ENCODE results near the gene STN1.

DNA sequence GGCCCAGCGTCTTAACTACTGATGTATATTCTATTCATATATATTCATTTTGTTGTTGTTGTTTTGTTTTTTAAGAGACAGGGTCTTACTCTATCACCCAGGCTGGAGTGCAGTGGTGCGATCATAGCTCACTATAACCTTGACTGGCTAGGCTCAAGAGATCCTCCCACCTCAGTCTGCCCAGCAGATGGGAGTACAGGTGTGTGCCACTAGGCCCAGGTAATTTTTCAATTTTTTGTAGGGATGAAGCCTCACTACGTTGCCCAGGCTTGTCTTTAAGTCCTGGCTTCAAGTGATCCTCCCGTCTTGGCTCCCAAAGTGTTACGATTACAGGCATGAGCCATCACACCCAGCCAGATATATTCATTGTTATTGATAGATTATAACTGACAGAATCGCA lies 12.9 kb upstream of the STN1 start:
- no peak for TF ChIP-seq CTCF (IDR thresholded peaks at IDR 0.05)
- TF ChIP-seq GABPA (IDR thresholded peaks at IDR 0.05; ENCODE audit: low read depth): no peak
- TF ChIP-seq YY1 (IDR thresholded peaks at IDR 0.05; ENCODE audit: low read depth): no peak
- TF ChIP-seq CHD2 (IDR thresholded peaks at IDR 0.05; ENCODE audit: low read length, partially characterized antibody): no peak
- no peak for TF ChIP-seq ZBTB33 (IDR thresholded peaks at IDR 0.05; ENCODE audit: borderline replicate concordance, low read depth)
- TF ChIP-seq, protein P1, sequence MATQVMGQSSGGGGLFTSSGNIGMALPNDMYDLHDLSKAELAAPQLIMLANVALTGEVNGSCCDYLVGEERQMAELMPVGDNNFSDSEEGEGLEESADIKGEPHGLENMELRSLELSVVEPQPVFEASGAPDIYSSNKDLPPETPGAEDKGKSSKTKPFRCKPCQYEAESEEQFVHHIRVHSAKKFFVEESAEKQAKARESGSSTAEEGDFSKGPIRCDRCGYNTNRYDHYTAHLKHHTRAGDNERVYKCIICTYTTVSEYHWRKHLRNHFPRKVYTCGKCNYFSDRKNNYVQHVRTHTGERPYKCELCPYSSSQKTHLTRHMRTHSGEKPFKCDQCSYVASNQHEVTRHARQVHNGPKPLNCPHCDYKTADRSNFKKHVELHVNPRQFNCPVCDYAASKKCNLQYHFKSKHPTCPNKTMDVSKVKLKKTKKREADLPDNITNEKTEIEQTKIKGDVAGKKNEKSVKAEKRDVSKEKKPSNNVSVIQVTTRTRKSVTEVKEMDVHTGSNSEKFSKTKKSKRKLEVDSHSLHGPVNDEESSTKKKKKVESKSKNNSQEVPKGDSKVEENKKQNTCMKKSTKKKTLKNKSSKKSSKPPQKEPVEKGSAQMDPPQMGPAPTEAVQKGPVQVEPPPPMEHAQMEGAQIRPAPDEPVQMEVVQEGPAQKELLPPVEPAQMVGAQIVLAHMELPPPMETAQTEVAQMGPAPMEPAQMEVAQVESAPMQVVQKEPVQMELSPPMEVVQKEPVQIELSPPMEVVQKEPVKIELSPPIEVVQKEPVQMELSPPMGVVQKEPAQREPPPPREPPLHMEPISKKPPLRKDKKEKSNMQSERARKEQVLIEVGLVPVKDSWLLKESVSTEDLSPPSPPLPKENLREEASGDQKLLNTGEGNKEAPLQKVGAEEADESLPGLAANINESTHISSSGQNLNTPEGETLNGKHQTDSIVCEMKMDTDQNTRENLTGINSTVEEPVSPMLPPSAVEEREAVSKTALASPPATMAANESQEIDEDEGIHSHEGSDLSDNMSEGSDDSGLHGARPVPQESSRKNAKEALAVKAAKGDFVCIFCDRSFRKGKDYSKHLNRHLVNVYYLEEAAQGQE (IDR thresholded peaks at IDR 0.05; ENCODE audit: low read depth, low read length): no peak
